ENCODE data around the gene CDH4. TPM values are rescaled to one million over a fixed set of nuclear protein-coding genes. Genes with fewer than 3 reads are reported as not detected.

CDH4 gene
- total RNA-seq, 1 experiment from 2014 or later = not detected

GRCh38 chr20:61924211-61924857, 672.3 kb downstream of the CDH4 start:
- no TSS peak for BruUV-seq (replicated peaks)
- intact Hi-C loops (cut with micrococcal nuclease; ENCODE audit: unreplicated experiment) (no loop called here), in situ Hi-C loops (cut with HindIII; ENCODE audit: low pct_unique_long_range_greater_than_20kb, low sequenced_read_pairs) (no loop called here)
- no peak for TF ChIP-seq CTCF (IDR thresholded peaks at IDR 0.05)
- no peak for TF ChIP-seq REST (IDR thresholded peaks at IDR 0.05; ENCODE audit: insufficient read depth in 1 of 2, low read depth in 2 of 2, low read length in 1 of 2)
- no peak for TF ChIP-seq POLR2AphosphoS5 (IDR thresholded peaks at IDR 0.05; ENCODE audit: low read depth, low read length)
- no peak for TF ChIP-seq SIN3A (IDR thresholded peaks at IDR 0.05; ENCODE audit: borderline replicate concordance, insufficient read depth, low read depth, low read length)
- TF ChIP-seq TCF7L2 (IDR thresholded peaks at IDR 0.05; ENCODE audit: low read depth, low read length) = no peak
- H3K27me3 ChIP-seq (ENCODE audit: control insufficient read depth, insufficient read depth, low read length) = no peaks in the 10 kb centered on the region
- H3K36me3 ChIP-seq (ENCODE audit: control insufficient read depth, insufficient read depth, low read length) = no peaks in the 10 kb centered on the region
- H3K4me1 ChIP-seq (ENCODE audit: control insufficient read depth, insufficient read depth, low read length) = no peaks in the 10 kb centered on the region
- DNase-seq (ENCODE audit: low read depth, low spot score) = no peak
- H3K4me3 ChIP-seq (ENCODE audit: low read depth in 2 of 2, low read length in 2 of 2) = no peak overlapping the region
- H3K27ac ChIP-seq (ENCODE audit: low read length) = no peak overlapping the region
- ATAC-seq = no peak
- CTCF ChIA-PET = no interaction called here
- no peaks in the 10 kb centered on the region for H3K9me3 ChIP-seq (ENCODE audit: control insufficient read depth, insufficient read depth, low read depth, low read length)
- POLR2A ChIA-PET = no interaction called here

- TF ChIP-seq REST (IDR thresholded peaks at IDR 0.05; ENCODE audit: insufficient read depth in 1 of 2, low read depth in 2 of 2, low read length in 1 of 2) = no peak
- TF ChIP-seq CTCF (IDR thresholded peaks at IDR 0.05) = no peak
- no peak for TF ChIP-seq SIN3A (IDR thresholded peaks at IDR 0.05; ENCODE audit: borderline replicate concordance, insufficient read depth, low read depth, low read length)
- TF ChIP-seq POLR2AphosphoS5 (IDR thresholded peaks at IDR 0.05; ENCODE audit: low read depth, low read length) = no peak
- TF ChIP-seq TCF7L2 (IDR thresholded peaks at IDR 0.05; ENCODE audit: low read depth, low read length) = no peak
- Histone ChIP-seq H3K4me1 (ENCODE audit: control insufficient read depth, insufficient read depth, low read length) (no peaks in the 10 kb centered on the region), H3K36me3 (ENCODE audit: control insufficient read depth, insufficient read depth, low read length) (no peaks in the 10 kb centered on the region), H3K4me3 (ENCODE audit: low read depth in 2 of 2, low read length in 2 of 2) (no peak overlapping the region), H3K27ac (ENCODE audit: low read length) (no peak overlapping the region), H3K9me3 (ENCODE audit: control insufficient read depth, insufficient read depth, low read depth, low read length) (no peaks in the 10 kb centered on the region), H3K27me3 (ENCODE audit: control insufficient read depth, insufficient read depth, low read length) (no peaks in the 10 kb centered on the region)
- POLR2A ChIA-PET = no interaction called here
- in situ Hi-C loops (cut with HindIII; ENCODE audit: low pct_unique_long_range_greater_than_20kb, low sequenced_read_pairs) = no loop called here
- intact Hi-C loops (cut with micrococcal nuclease; ENCODE audit: unreplicated experiment) = no loop called here
- ATAC-seq (no peak), DNase-seq (ENCODE audit: low read depth, low spot score) (no peak)
- no TSS peak for BruUV-seq (replicated peaks)
- CTCF ChIA-PET = no interaction called here
Measured at GRCh38 chr20:61924858-61925554, 672.9 kb downstream of the CDH4 start.
